ENCODE measurements around the gene PNPLA5. TPM values are rescaled to one million over a fixed set of nuclear protein-coding genes. Genes with fewer than 3 reads are reported as not detected.

Gene PNPLA5
- total RNA-seq, 1 donor from 2014 or later, result not detected

GRCh38 chr22:43892183-43892894 is 526 bp upstream of the PNPLA5 start:
- TF ChIP-seq CTCF (conservative IDR thresholded peaks at IDR 0.05), result no peak
- peak overlapping the region; percentile 9 for H3K4me3 Mint-ChIP-seq

GRCh38 chr22:43890901-43891331 is 897 bp downstream of the PNPLA5 start:
- H3K4me1 Mint-ChIP-seq (ENCODE audit: unreplicated experiment), result no peaks in the 10 kb centered on the region
- H3K9me3 Mint-ChIP-seq, result no peaks in the 10 kb centered on the region
- H3K4me3 Mint-ChIP-seq, result no peak overlapping the region
- no peak for TF ChIP-seq CTCF (conservative IDR thresholded peaks at IDR 0.05)
- no peak for DNase-seq (ENCODE audit: extremely low spot score, unreplicated experiment)
- no peak overlapping the region for H3K27ac Mint-ChIP-seq
- peaks cover 83% of the 10 kb centered on the region for H3K27me3 Mint-ChIP-seq
- no peaks in the 10 kb centered on the region for H3K36me3 Mint-ChIP-seq

More at GRCh38 chr22:43892183-43892894, 526 bp upstream of the PNPLA5 start:
- no peak overlapping the region for H3K27ac Mint-ChIP-seq
- DNase-seq (ENCODE audit: extremely low spot score, unreplicated experiment), result no peak
- H3K27me3 Mint-ChIP-seq, result peaks cover 77% of the 10 kb centered on the region
- no peaks in the 10 kb centered on the region for H3K4me1 Mint-ChIP-seq (ENCODE audit: unreplicated experiment)
- H3K9me3 Mint-ChIP-seq, result no peaks in the 10 kb centered on the region
- no peaks in the 10 kb centered on the region for H3K36me3 Mint-ChIP-seq

- Mint-ChIP-seq H3K27me3 (peaks cover 79% of the 10 kb centered on the region), H3K27ac (no peak overlapping the region)
- TF ChIP-seq CTCF (conservative IDR thresholded peaks at IDR 0.05), result no peak
Observed at GRCh38 chr22:43889860-43890253, 2.0 kb downstream of the PNPLA5 start.

GRCh38 chr22:43889201-43889859 is 2.5 kb downstream of the PNPLA5 start:
- no peak for TF ChIP-seq CTCF (conservative IDR thresholded peaks at IDR 0.05)
- H3K27ac Mint-ChIP-seq, result peak overlapping the region; percentile 3
- DNase-seq (ENCODE audit: extremely low spot score, unreplicated experiment), result no peak
- H3K4me1 Mint-ChIP-seq (ENCODE audit: unreplicated experiment), result no peaks in the 10 kb centered on the region
- peaks cover 80% of the 10 kb centered on the region for H3K27me3 Mint-ChIP-seq
- H3K4me3 Mint-ChIP-seq, result no peak overlapping the region
- H3K9me3 Mint-ChIP-seq, result no peaks in the 10 kb centered on the region
- H3K36me3 Mint-ChIP-seq, result no peaks in the 10 kb centered on the region

More at GRCh38 chr22:43889860-43890253, 2.0 kb downstream of the PNPLA5 start:
- no peak overlapping the region for H3K4me3 Mint-ChIP-seq
- no peaks in the 10 kb centered on the region for H3K36me3 Mint-ChIP-seq
- DNase-seq (ENCODE audit: extremely low spot score, unreplicated experiment), result no peak
- H3K9me3 Mint-ChIP-seq, result no peaks in the 10 kb centered on the region
- H3K4me1 Mint-ChIP-seq (ENCODE audit: unreplicated experiment), result no peaks in the 10 kb centered on the region

GRCh38 chr22:43888740-43889139 is 3.1 kb downstream of the PNPLA5 start:
- no peak overlapping the region for H3K4me3 Mint-ChIP-seq
- no peak for TF ChIP-seq CTCF (conservative IDR thresholded peaks at IDR 0.05)
- H3K9me3 Mint-ChIP-seq, result no peaks in the 10 kb centered on the region
- no peaks in the 10 kb centered on the region for H3K4me1 Mint-ChIP-seq (ENCODE audit: unreplicated experiment)
- H3K36me3 Mint-ChIP-seq, result no peaks in the 10 kb centered on the region
- DNase-seq (ENCODE audit: extremely low spot score, unreplicated experiment), result no peak
- H3K27me3 Mint-ChIP-seq, result peaks cover 74% of the 10 kb centered on the region
- H3K27ac Mint-ChIP-seq, result peak overlapping the region; percentile 3

All from type B pancreatic cell (in vitro differentiated cells).